Measurements from ENCODE around the gene GEMIN5.

GEMIN5 gene

GRCh38 chr5:154841273-154841661, 96.7 kb downstream of the GEMIN5 start:
- no peak for DNase-seq

GRCh38 chr5:154840435-154841272, 97.4 kb downstream of the GEMIN5 start:
- no peak for DNase-seq
